ENCODE results near the gene MOGAT3.

The MOGAT3 gene

DNA sequence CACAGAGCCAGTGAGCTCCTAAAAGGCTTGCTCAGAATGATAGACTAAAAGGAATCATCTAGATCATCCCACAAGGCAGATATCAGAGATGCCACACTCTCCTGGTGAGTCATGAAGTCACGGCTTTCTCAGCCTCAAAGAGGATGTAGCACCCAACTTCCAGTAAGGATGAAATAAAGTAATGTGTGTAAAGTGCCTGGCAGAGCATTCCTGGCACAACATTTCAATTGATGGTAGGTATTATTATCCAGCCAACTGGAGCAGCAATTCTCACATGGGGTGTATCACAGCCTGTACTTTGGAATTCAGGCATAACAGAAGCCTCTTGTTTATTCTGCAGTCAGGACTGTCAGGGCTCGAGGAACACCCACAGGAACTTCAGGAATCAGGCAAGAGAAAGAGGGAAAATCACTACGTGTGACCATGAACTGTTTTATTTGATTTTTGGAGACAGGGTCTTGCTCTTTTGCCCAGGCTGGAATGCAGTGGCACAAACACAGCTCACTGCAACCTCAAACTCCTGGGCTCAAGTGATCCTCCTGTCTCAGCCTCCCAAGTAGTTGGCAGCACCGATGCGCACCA is 15.5 kb downstream of the MOGAT3 start:
- TF ChIP-seq, protein P1, sequence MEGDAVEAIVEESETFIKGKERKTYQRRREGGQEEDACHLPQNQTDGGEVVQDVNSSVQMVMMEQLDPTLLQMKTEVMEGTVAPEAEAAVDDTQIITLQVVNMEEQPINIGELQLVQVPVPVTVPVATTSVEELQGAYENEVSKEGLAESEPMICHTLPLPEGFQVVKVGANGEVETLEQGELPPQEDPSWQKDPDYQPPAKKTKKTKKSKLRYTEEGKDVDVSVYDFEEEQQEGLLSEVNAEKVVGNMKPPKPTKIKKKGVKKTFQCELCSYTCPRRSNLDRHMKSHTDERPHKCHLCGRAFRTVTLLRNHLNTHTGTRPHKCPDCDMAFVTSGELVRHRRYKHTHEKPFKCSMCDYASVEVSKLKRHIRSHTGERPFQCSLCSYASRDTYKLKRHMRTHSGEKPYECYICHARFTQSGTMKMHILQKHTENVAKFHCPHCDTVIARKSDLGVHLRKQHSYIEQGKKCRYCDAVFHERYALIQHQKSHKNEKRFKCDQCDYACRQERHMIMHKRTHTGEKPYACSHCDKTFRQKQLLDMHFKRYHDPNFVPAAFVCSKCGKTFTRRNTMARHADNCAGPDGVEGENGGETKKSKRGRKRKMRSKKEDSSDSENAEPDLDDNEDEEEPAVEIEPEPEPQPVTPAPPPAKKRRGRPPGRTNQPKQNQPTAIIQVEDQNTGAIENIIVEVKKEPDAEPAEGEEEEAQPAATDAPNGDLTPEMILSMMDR (IDR thresholded peaks at IDR 0.05; ENCODE audit: control insufficient read depth, insufficient read depth, low read depth, low read length, missing control alignments) = no peak
- DNase-seq (ENCODE audit: low read depth) = no peak
- no peak overlapping the region for H3K4me3 ChIP-seq (ENCODE audit: control insufficient read depth, low read depth, low read length)

DNA sequence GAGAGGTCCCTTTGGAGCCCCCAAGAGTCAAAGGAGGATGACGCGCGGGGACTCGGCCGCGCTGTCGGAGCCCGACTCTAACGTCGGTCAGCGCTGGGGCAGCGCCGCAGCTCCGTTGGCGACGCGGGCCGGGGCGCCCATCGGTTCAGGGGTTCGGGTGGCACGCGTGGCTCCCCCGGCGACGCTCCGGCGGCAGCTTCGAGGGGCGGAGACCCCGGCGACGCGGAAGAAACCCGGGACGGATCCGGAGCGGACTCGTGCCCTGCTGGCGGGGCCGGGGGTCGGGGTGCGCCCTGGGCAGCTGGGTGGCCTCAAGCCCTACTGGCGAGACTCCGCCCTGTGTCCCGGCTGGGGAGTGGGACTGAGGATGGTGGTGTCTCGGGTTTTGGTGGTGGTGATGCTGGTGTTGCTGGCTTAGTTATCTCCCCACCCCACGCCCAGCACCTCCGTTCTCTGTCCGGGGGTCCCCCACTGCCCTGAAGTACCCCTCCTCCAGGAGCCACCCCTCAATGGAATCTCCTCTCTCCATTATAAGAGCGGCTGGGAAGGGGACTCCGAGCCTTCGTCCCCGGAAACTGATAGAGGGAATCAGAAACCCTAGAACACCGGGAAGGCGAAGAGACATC is 20.6 kb downstream of the MOGAT3 start, which contains the start of gene NAT16:
NAT16 (minus strand) TSS at position 164 of the 626 bp plus-strand sequence. CDS start 5,486 bp downstream, outside the sequence.
- H3K4me3 ChIP-seq (ENCODE audit: control insufficient read depth, low read depth, low read length) = no peak within 1 kb of the TSS
- TF ChIP-seq, protein P1 (IDR thresholded peaks at IDR 0.05; ENCODE audit: control insufficient read depth, insufficient read depth, low read depth, low read length, missing control alignments) = no peak
- no peak for DNase-seq (ENCODE audit: low read depth)

DNA sequence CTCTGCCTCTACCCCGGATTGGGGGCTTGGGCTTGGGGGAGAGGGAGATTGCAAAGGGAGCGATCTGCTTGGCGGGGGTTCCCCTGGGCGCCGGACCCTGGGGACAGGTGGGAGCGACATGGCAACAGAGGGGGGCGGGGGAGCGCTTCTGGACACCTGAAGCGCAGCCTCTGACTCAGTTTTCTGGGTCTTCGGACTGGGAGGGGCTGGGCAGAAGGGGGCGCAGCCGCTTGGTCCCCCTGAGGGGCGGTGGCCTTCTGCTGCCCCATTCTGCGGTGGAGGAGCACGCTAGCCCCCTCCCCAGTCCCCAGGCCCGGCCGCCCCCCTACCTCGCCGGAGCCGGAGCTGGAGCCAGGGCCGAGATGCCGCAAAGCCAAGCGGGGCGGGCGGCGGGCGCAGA is 21.1 kb downstream of the MOGAT3 start:
- no peak overlapping the region for H3K4me3 ChIP-seq (ENCODE audit: control insufficient read depth, low read depth, low read length)

DNA sequence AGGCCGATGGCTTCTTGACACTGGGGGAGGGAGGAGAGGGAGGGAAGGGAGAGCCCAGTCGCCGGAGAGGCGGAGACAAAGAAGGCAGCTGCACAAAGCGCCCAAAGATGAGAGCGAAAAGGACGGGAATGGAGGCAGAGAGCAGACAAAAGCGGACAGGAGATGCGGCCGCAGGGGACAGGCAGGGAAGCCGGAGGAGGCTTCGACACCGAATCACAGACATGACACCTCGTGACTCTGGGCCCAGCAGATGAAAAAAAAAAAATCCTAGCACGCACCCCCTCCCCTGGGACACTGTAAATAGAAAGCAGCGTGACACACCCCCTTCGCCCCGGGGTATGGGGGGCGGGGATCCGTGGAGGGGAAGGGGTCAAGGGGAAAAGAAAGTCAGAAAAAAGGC is 21.7 kb downstream of the MOGAT3 start:
- no peak overlapping the region for H3K4me3 ChIP-seq (ENCODE audit: control insufficient read depth, low read depth, low read length)
- TF ChIP-seq, protein P1 (IDR thresholded peaks at IDR 0.05; ENCODE audit: control insufficient read depth, insufficient read depth, low read depth, low read length, missing control alignments) = no peak
- DNase-seq (ENCODE audit: low read depth) = no peak

More for the DNA sequence above, 21.1 kb downstream of the MOGAT3 start:
- TF ChIP-seq, protein P1 (IDR thresholded peaks at IDR 0.05; ENCODE audit: control insufficient read depth, insufficient read depth, low read depth, low read length, missing control alignments) = no peak
- no peak for DNase-seq (ENCODE audit: low read depth)

DNA sequence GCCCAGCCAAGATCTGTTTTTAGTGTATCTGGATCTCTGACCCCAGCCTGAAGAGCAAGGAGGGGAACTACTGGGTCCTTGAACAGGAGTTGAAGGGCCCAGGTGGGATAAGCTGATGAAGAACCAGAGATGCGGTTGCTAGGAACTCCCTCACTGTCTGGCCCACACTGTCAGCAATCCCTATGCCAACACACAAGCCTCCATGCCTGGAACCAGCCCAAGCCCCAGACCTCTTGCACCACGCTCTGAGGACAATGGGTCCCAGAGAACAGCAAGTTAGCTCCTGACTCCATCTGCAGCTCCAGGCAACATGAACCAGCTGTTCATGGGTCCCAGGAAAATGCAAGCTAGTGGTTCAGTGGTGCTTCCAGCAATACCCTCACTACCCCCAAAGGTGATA is 23.2 kb downstream of the MOGAT3 start:
- TF ChIP-seq, protein P1 (IDR thresholded peaks at IDR 0.05; ENCODE audit: control insufficient read depth, insufficient read depth, low read depth, low read length, missing control alignments) = no peak
- DNase-seq (ENCODE audit: low read depth) = no peak
- no peak overlapping the region for H3K4me3 ChIP-seq (ENCODE audit: control insufficient read depth, low read depth, low read length)

DNA sequence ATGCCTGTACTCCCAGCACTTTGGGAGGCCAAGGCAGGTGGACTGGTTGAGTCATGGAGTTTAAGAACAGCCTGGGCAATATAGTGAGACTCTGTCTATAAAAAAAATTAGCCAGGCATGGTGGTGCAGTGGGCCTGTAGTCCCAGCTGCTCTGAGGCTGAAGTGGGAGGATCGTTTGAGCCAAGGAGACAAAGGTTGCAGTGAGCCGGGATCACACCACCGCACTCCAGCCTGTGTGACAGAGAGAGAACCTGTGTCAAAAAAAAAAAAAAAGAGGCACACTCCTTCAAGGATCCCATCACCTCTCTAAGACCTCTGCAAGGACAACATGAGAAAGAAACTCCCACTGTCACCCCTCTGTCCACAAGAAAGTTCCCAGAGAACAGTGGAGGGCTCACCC is 25.2 kb downstream of the MOGAT3 start:
- DNase-seq (ENCODE audit: low read depth) = no peak
- no peak overlapping the region for H3K4me3 ChIP-seq (ENCODE audit: control insufficient read depth, low read depth, low read length)
- TF ChIP-seq, protein P1 (IDR thresholded peaks at IDR 0.05; ENCODE audit: control insufficient read depth, insufficient read depth, low read depth, low read length, missing control alignments) = no peak
